ENCODE measurements around the gene ETS1. TPM values are rescaled to one million over a fixed set of nuclear protein-coding genes. Genes with fewer than 3 reads are reported as not detected.

ETS1 gene
- total and polyA plus RNA-seq, 10 donors: 58.1 to 455 (median 352) TPM

DNA sequence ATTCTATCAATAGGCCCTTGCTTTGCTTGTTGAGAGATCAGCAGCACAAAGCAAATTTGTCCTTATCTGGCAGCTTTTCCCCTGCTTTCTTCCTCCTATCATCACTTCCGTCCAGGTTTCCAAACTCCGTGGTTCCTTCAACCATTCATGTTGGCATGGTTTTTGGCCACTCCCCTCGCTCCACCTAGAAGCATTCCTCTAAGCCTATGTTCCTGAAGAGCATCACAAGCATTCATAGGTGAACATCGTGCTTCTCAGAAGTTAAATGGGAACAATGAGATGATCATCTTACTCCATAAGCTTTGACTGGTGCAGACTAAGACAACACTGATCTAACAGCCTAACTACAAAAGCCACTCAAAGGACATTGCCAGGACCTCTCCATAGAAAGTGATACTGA lies 86.3 kb downstream of the ETS1 start:
- no peak for TF ChIP-seq POLR2A (IDR thresholded peaks at IDR 0.05)
- TF ChIP-seq POLR2AphosphoS5 (IDR thresholded peaks at IDR 0.05): peak in 1 of 3 donors; percentile 15
- H3K36me3 ChIP-seq: peaks cover 0 to 85% (median 6%) of the 10 kb centered on the region in 6 donors
- peaks cover 98 to 100% (median 100%) of the 10 kb centered on the region in 6 donors for H3K4me1 ChIP-seq
- peak overlapping the region in 1 of 8 donors; percentile 73 for H3K4me3 ChIP-seq
- intact Hi-C loops (cut with DNase I; ENCODE audit: low total_unique reads): no loop called here
- H3K27ac ChIP-seq: peak overlapping the region in 7 of 8 donors; percentile 60 to 99 (median 95)
- H3K27me3 ChIP-seq (replicated peaks in 1 of 7): no peaks in the 10 kb centered on the region
- DNase-seq: no peak
- 47 to 62% (median 55%) methylated on average over 4 of the region's 4 CpGs for WGBS, 5 donors
- H3K9me3 ChIP-seq: no peaks in the 10 kb centered on the region

GRCh38 chr11:128500493-128500892 lies 86.9 kb downstream of the ETS1 start:
- Histone ChIP-seq H3K36me3 (peaks cover 0 to 82% (median 2%) of the 10 kb centered on the region in 6 donors), H3K27me3 (replicated peaks in 1 of 7) (no peaks in the 10 kb centered on the region), H3K9me3 (no peaks in the 10 kb centered on the region), H3K4me1 (peaks cover 98 to 100% (median 100%) of the 10 kb centered on the region in 6 donors), H3K4me3 (peak overlapping the region in 2 of 8 donors; percentile 12 to 73), H3K27ac (peak overlapping the region in 7 of 8 donors; percentile 60 to 99 (median 95))
- TF ChIP-seq POLR2AphosphoS5 (IDR thresholded peaks at IDR 0.05) (peak in 2 of 3 donors; percentile 12 to 29), CTCF (IDR thresholded peaks at IDR 0.05 in 8 of 11, conservative IDR thresholded peaks at IDR 0.05 in 3 of 11) (no peak)
- DNase-seq: no peak
- intact Hi-C loops (cut with DNase I; ENCODE audit: low total_unique reads): no loop called here
- 50 to 59% (median 55%) methylated on average over 5 of the region's 5 CpGs for WGBS, 5 donors

- Histone ChIP-seq H3K27ac (peak overlapping the region; percentile 11 to 99 (median 78)), H3K9me3 (no peaks in the 10 kb centered on the region), H3K4me3 (peak overlapping the region in 3 of 8 donors; percentile 3 to 73 (median 12)), H3K36me3 (peaks cover 0 to 74% (median 2%) of the 10 kb centered on the region in 6 donors), H3K27me3 (replicated peaks in 1 of 7) (no peaks in the 10 kb centered on the region), H3K4me1 (peaks cover 96 to 100% (median 100%) of the 10 kb centered on the region in 6 donors)
- no peak for DNase-seq
- WGBS, 5 donors: 44 to 62% (median 55%) methylated on average over 13 of the region's 13 CpGs
- TF ChIP-seq POLR2AphosphoS5 (IDR thresholded peaks at IDR 0.05) (peak in 2 of 3 donors; percentile 36 to 67), POLR2A (IDR thresholded peaks at IDR 0.05) (no peak), CTCF (IDR thresholded peaks at IDR 0.05 in 8 of 11, conservative IDR thresholded peaks at IDR 0.05 in 3 of 11) (no peak)
- intact Hi-C loops (cut with DNase I; ENCODE audit: low total_unique reads): no loop called here
Observed at GRCh38 chr11:128499613-128500253, 87.6 kb downstream of the ETS1 start.

DNA sequence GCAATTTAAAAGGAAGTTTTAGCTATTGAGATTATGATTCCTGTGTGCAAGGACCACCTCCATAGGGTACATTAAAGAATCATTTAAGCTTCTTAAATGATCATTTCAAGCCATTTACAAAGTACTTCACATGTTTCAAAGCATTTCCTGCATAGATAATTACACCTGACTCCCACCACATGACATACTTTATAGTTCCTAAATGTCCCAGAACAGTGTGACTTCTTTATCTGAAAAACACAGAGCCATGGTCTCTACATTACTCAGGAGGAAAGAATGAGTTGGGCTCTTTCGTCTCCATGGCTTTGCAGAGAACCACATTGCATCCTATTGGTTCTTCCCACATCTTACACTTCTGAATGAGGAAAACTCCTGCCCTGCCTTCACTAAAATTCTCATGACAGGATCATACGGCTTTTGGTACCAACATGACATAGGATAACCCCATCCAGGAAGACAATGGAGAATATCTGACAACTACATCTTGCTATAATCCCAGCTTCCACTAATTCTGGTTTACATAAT lies 88.6 kb downstream of the ETS1 start:
- H3K4me1 ChIP-seq: peaks cover 96 to 100% (median 100%) of the 10 kb centered on the region in 6 donors
- intact Hi-C loops (cut with DNase I; ENCODE audit: low total_unique reads): no loop called here
- WGBS, 5 donors: 37 to 55% (median 50%) methylated on average over 2 of the region's 2 CpGs
- H3K36me3 ChIP-seq: peaks cover 0 to 74% (median 2%) of the 10 kb centered on the region in 6 donors
- H3K27ac ChIP-seq: peak overlapping the region; percentile 11 to 99 (median 81)
- no peak for DNase-seq
- TF ChIP-seq CTCF (IDR thresholded peaks at IDR 0.05 in 8 of 11, conservative IDR thresholded peaks at IDR 0.05 in 3 of 11): no peak
- peak in 1 of 3 donors; percentile 39 for TF ChIP-seq POLR2AphosphoS5 (IDR thresholded peaks at IDR 0.05)
- TF ChIP-seq POLR2A (IDR thresholded peaks at IDR 0.05): no peak
- H3K4me3 ChIP-seq: peak overlapping the region in 2 of 8 donors; percentile 12 to 73
- H3K9me3 ChIP-seq: no peaks in the 10 kb centered on the region
- H3K27me3 ChIP-seq (replicated peaks in 1 of 7): no peaks in the 10 kb centered on the region
